Osteoblast (primary cell): ENCODE measurements around the gene AGBL4. TPM values are rescaled to one million over a fixed set of nuclear protein-coding genes. Genes with fewer than 3 reads are reported as not detected.
"Not testable (repeated sequence)": the region's sequence is repeated elsewhere in the genome, so short reads cannot be mapped to it uniquely, and the experiment has no call there.

ENCODE experiments used
- DNase-seq: peaks from one replicate; pipeline ENCODE4 v3.0.0; 2011; ENCODE audit warnings: low spot score, mixed read lengths; ENCODE audit not compliant: insufficient read length; ENCODE audit errors: missing footprints
- H2AFZ ChIP-seq: 2 replicates; pipeline ENCODE4 v1.6.0; 2011; ENCODE audit warnings: mild to moderate bottlenecking, low read length
- H3K27ac ChIP-seq: 2 replicates; pipeline ENCODE4 v1.5.1; 2011; ENCODE audit warnings: mild to moderate bottlenecking, low read depth, low read length, moderate library complexity
- H3K27me3 ChIP-seq: 2 replicates; pipeline ENCODE4 v1.6.0; 2012; ENCODE audit warnings: mild to moderate bottlenecking, control low read depth, inconsistent platforms, low read length, moderate library complexity; ENCODE audit not compliant: insufficient read depth
- H3K36me3 ChIP-seq: 2 replicates; pipeline ENCODE4 v1.5.1; 2011; ENCODE audit warnings: mild to moderate bottlenecking, low read length, control low read depth, moderate library complexity; ENCODE audit not compliant: insufficient read depth
- H3K4me1 ChIP-seq: 2 replicates; pipeline ENCODE4 v1.5.1; 2011; ENCODE audit warnings: mild to moderate bottlenecking, low read length, control low read depth, moderate library complexity; ENCODE audit not compliant: insufficient read depth
- H3K4me2 ChIP-seq: 2 replicates; pipeline ENCODE4 v1.6.0; 2011; ENCODE audit warnings: mild to moderate bottlenecking, low read length; ENCODE audit not compliant: insufficient read depth
- H3K4me3 ChIP-seq: fragments of 200-600 bp; sonication (generic); 3 replicates; pipeline ENCODE4 v1.5.1; 2012; ENCODE audit warnings: mild to moderate bottlenecking, low read length, inconsistent platforms; ENCODE audit not compliant: insufficient read depth
- H3K79me2 ChIP-seq: 2 replicates; pipeline ENCODE4 v1.6.0; 2012; ENCODE audit warnings: mild to moderate bottlenecking, low read length, control low read depth, inconsistent platforms; ENCODE audit not compliant: insufficient read depth
- H3K9me3 ChIP-seq: 2 replicates; pipeline ENCODE4 v1.5.1; 2011; ENCODE audit warnings: low read depth, low read length, control low read depth
- H4K20me1 ChIP-seq: 2 replicates; pipeline ENCODE4 v1.6.0; 2012; ENCODE audit warnings: mild to moderate bottlenecking, low read length, control low read depth; ENCODE audit not compliant: insufficient read depth
- total RNA-seq: library from RNA; depleted of rRNA; stranded (reverse); fragments of >200 nt; gene quantifications from 2 replicates; pipeline ENCODE4 v1.2.3, GENCODE V29; 2012
- TF ChIP-seq, protein P1 (sequence below): IDR thresholded peaks from 2 replicates; pipeline ENCODE4 v1.5.1; 2011; ENCODE audit warnings: mild to moderate bottlenecking, low read depth, low read length, moderate library complexity; ENCODE audit errors: extremely low read depth

The AGBL4 gene
- total RNA-seq, 1 donor, result not detected

DNA sequence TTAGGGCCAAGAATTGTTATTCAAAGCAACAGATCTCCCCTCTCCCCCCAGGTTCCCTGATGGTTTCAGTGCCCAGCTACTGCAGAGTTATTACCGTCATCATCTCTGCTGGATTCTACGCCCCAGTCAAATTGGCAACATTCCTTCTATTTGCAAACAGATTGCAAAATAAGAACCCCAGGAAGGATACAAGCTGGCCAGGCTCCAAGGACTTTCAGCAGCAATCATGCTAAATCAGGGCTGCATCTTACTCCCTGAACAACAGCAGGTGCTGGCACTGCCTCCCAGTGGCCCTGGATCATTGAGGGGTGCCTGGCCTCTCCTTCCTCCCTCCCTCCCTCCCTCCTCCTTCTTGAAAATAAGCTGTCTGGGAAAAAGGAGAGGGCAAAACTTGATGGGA is 725.5 kb downstream of the AGBL4 start:
- Histone ChIP-seq H4K20me1 (no peaks in the 10 kb centered on the region), H3K27ac (no peak overlapping the region), H3K27me3 (no peaks in the 10 kb centered on the region), H3K4me2 (no peak overlapping the region), H3K79me2 (no peaks in the 10 kb centered on the region), H3K36me3 (no peaks in the 10 kb centered on the region), H3K4me1 (no peaks in the 10 kb centered on the region), H3K9me3 (no peaks in the 10 kb centered on the region), H2AFZ (no peak overlapping the region), H3K4me3 (no peak overlapping the region)
- DNase-seq, result no peak
- TF ChIP-seq, protein P1, sequence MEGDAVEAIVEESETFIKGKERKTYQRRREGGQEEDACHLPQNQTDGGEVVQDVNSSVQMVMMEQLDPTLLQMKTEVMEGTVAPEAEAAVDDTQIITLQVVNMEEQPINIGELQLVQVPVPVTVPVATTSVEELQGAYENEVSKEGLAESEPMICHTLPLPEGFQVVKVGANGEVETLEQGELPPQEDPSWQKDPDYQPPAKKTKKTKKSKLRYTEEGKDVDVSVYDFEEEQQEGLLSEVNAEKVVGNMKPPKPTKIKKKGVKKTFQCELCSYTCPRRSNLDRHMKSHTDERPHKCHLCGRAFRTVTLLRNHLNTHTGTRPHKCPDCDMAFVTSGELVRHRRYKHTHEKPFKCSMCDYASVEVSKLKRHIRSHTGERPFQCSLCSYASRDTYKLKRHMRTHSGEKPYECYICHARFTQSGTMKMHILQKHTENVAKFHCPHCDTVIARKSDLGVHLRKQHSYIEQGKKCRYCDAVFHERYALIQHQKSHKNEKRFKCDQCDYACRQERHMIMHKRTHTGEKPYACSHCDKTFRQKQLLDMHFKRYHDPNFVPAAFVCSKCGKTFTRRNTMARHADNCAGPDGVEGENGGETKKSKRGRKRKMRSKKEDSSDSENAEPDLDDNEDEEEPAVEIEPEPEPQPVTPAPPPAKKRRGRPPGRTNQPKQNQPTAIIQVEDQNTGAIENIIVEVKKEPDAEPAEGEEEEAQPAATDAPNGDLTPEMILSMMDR, result no peak

DNA sequence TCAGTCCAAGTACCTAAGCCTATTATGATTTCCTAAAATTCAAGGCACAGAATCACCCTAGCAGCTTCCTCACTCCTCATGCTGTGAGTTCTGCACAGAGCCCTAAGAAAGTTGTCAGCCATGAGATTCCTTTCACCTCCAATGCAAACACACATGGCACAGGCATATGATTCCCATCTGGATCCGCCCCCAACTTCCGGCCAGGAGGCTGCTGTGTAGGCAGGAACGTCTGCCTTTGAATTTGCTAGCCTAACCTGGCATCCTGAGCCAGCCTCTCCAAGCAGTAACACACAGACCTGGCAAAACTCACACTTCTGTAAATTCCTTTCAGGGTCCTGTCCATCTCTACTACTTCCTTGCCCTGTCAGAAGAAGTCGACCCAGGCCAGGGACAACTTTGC is 726.0 kb downstream of the AGBL4 start:
- TF ChIP-seq, protein P1, result no peak
- H3K4me2 ChIP-seq, result no peak overlapping the region
- H2AFZ ChIP-seq, result no peak overlapping the region
- H3K36me3 ChIP-seq, result no peaks in the 10 kb centered on the region
- no peaks in the 10 kb centered on the region for H3K27me3 ChIP-seq
- H3K27ac ChIP-seq, result no peak overlapping the region
- H3K79me2 ChIP-seq, result no peaks in the 10 kb centered on the region
- H3K4me1 ChIP-seq, result no peaks in the 10 kb centered on the region
- no peak for DNase-seq
- H3K4me3 ChIP-seq, result no peak overlapping the region
- no peaks in the 10 kb centered on the region for H3K9me3 ChIP-seq
- no peaks in the 10 kb centered on the region for H4K20me1 ChIP-seq

DNA sequence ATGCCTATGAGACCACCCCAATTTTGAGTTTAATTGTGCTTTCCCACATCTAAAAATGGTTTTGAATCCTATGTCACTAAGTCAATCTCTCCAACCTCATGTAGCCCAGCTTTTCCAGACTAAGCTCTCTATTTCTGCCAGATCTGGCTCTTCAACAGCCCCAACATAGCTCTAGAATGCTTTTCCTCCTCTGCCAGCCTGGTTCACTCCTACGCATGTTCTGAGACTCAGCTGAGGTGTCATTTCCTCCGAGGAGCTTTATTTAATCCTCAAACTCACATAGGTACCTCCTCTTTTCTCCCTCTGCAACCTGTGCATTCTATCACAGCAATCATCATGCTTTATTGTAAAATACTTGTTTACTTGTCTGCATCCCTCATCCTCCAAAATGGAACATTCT is 729.2 kb downstream of the AGBL4 start:
- Histone ChIP-seq H3K4me3 (no peak overlapping the region), H3K27ac (no peak overlapping the region), H3K79me2 (no peaks in the 10 kb centered on the region), H3K9me3 (no peaks in the 10 kb centered on the region), H4K20me1 (no peaks in the 10 kb centered on the region), H3K36me3 (no peaks in the 10 kb centered on the region), H3K4me2 (no peak overlapping the region), H2AFZ (no peak overlapping the region), H3K27me3 (no peaks in the 10 kb centered on the region), H3K4me1 (no peaks in the 10 kb centered on the region)
- TF ChIP-seq, protein P1, result no peak
- DNase-seq, result no peak

DNA sequence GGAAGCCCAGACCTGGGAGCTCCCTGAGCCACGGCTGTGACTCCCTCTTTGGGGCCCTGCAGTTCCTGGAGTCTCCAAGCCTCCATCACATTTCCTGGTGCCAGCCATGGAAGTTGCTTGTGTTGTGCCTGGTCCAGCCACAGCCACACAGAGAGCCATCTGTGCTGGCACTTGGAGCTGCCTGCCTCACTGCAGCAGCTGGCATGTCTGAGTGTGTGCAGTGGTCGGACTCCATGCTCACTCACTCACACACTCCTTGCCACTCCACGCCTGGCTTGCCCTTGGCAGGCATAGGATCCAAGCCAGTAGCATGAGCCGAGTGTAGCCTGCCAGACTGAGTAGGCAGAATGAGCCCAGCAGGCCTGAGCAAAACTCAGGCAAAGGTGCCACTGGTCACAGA is 730.7 kb downstream of the AGBL4 start:
- TF ChIP-seq, protein P1, result no peak
- no peak for DNase-seq
- no peaks in the 10 kb centered on the region for H4K20me1 ChIP-seq

DNA sequence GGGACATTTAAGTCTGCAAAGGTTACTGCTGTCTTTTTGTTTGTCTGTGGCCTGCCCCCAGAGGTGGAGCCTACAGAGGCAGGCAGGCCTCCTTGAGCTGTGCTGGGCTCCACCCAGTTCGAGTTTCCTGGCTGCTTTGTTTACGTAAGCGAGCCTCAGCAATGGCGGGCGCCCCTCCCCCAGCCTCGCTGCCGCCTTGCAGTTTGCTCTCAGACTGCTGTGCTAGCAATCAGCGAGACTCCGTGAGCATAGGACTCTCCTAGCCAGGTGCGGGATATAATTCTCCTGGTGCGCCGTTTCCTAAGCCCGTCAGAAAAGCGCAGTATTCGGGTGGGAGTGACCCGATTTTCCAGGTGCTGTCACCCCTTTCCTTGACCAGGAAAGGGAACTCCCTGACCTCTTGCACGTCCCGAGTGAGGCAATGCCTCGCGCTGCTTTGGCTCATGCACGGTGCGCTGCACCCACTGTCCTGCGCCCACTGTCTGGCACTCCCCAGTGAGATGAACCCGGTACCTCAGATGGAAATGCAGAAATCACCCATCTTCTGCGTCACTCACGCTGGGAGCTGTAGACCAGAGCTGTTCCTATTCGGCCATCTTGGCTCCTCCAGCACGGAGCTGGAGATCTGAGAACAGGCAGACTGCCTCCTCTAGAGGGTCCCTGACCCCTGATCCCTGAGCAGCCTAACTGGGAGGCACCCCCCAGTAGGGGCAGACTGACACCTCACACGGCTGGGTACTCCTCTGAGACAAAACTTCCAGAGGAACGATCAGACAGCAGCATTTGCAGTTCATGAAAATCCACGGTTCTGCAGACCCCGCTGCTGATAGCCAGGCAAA is 766.3 kb downstream of the AGBL4 start:
- H3K27ac ChIP-seq, H4K20me1 ChIP-seq, H3K4me2 ChIP-seq, H3K27me3 ChIP-seq, DNase-seq, H2AFZ ChIP-seq, H3K4me3 ChIP-seq, H3K4me1 ChIP-seq, H3K79me2 ChIP-seq, H3K36me3 ChIP-seq, H3K9me3 ChIP-seq: not testable (repeated sequence)

More for the DNA sequence above, 730.7 kb downstream of the AGBL4 start:
- Histone ChIP-seq H3K79me2 (no peaks in the 10 kb centered on the region), H3K27me3 (no peaks in the 10 kb centered on the region), H3K36me3 (no peaks in the 10 kb centered on the region), H3K9me3 (no peaks in the 10 kb centered on the region), H2AFZ (no peak overlapping the region), H3K4me2 (no peak overlapping the region), H3K4me3 (no peak overlapping the region), H3K4me1 (no peaks in the 10 kb centered on the region), H3K27ac (no peak overlapping the region)
